Stimulated activated memory B cell treated with anti-CD40 and anti-IgM and Interleukin-4, amounts not matched to agents 10 μg/mL and 1 μg/mL and 100 μg/mL, for 72 hours (primary cell): ENCODE results near the gene TRPC4.

ENCODE experiments used
- ATAC-seq: fragments of 150-1000 bp; cut with Tn5 transposase; 2 replicates; pipeline ENCODE4 v1.10.0; 2021
- H3K27ac Mint-ChIP-seq: one replicate; pipeline ENCODE4 v1.8.0; 2022; ENCODE audit warnings: mild to moderate bottlenecking, mixed read lengths
- H3K27me3 Mint-ChIP-seq: one replicate; pipeline ENCODE4 v1.8.0; 2022; ENCODE audit warnings: mixed read lengths
- H3K36me3 Mint-ChIP-seq: one replicate; pipeline ENCODE4 v1.8.0; 2022; ENCODE audit warnings: mixed read lengths
- H3K4me1 Mint-ChIP-seq: one replicate; pipeline ENCODE4 v1.8.0; 2022; ENCODE audit warnings: mixed read lengths
- H3K4me3 Mint-ChIP-seq: one replicate; pipeline ENCODE4 v1.8.0; 2022; ENCODE audit warnings: mild to moderate bottlenecking, moderate library complexity, mixed read lengths
- H3K9me3 Mint-ChIP-seq: one replicate; pipeline ENCODE4 v1.8.0; 2022; ENCODE audit warnings: mixed read lengths

The TRPC4 gene

GRCh38 chr13:37869756-37870488 lies at the start of gene TRPC4:
TRPC4 (minus strand) TSS chr13:37869772; CDS start chr13:37783333, 86,439 bp downstream.
- no peak within 1 kb of the TSS for H3K27ac Mint-ChIP-seq
- no peaks in the 10 kb centered on the region for H3K36me3 Mint-ChIP-seq
- H3K9me3 Mint-ChIP-seq, result no peaks in the 10 kb centered on the region
- H3K4me3 Mint-ChIP-seq, result peak within 1 kb of the TSS; percentile 8
- ATAC-seq, result peak; percentile 20
- peaks cover 6% of the 10 kb centered on the region for H3K4me1 Mint-ChIP-seq
- peaks cover 32% of the 10 kb centered on the region for H3K27me3 Mint-ChIP-seq

- no peaks in the 10 kb centered on the region for H3K36me3 Mint-ChIP-seq
- no peak for ATAC-seq
- no peak overlapping the region for H3K27ac Mint-ChIP-seq
- H3K4me3 Mint-ChIP-seq, result no peak overlapping the region
- H3K27me3 Mint-ChIP-seq, result no peaks in the 10 kb centered on the region
- H3K4me1 Mint-ChIP-seq, result no peaks in the 10 kb centered on the region
- peaks cover 2% of the 10 kb centered on the region for H3K9me3 Mint-ChIP-seq
Observed at GRCh38 chr13:37918751-37919150, 49.2 kb upstream of the TRPC4 start.

- Mint-ChIP-seq H3K4me3 (no peak overlapping the region), H3K27me3 (no peaks in the 10 kb centered on the region), H3K27ac (no peak overlapping the region), H3K9me3 (peaks cover 2% of the 10 kb centered on the region), H3K36me3 (no peaks in the 10 kb centered on the region), H3K4me1 (no peaks in the 10 kb centered on the region)
- ATAC-seq, result no peak
Observed at GRCh38 chr13:37918116-37918714, 48.6 kb upstream of the TRPC4 start.

GRCh38 chr13:37914781-37915391 lies 45.3 kb upstream of the TRPC4 start:
- Mint-ChIP-seq H3K27me3 (no peaks in the 10 kb centered on the region), H3K4me1 (no peaks in the 10 kb centered on the region), H3K9me3 (peaks cover 4% of the 10 kb centered on the region), H3K27ac (no peak overlapping the region), H3K36me3 (no peaks in the 10 kb centered on the region), H3K4me3 (no peak overlapping the region)
- no peak for ATAC-seq

GRCh38 chr13:37910790-37911189 lies 41.2 kb upstream of the TRPC4 start:
- H3K9me3 Mint-ChIP-seq, result peaks cover 4% of the 10 kb centered on the region
- H3K36me3 Mint-ChIP-seq, result no peaks in the 10 kb centered on the region
- no peak overlapping the region for H3K4me3 Mint-ChIP-seq
- H3K4me1 Mint-ChIP-seq, result no peaks in the 10 kb centered on the region
- no peak for ATAC-seq
- H3K27me3 Mint-ChIP-seq, result no peaks in the 10 kb centered on the region
- no peak overlapping the region for H3K27ac Mint-ChIP-seq

GRCh38 chr13:37906880-37907279 lies 37.3 kb upstream of the TRPC4 start:
- H3K9me3 Mint-ChIP-seq, result no peaks in the 10 kb centered on the region
- H3K4me1 Mint-ChIP-seq, result no peaks in the 10 kb centered on the region
- H3K27ac Mint-ChIP-seq, result no peak overlapping the region
- H3K4me3 Mint-ChIP-seq, result no peak overlapping the region
- H3K36me3 Mint-ChIP-seq, result no peaks in the 10 kb centered on the region
- no peaks in the 10 kb centered on the region for H3K27me3 Mint-ChIP-seq
- no peak for ATAC-seq

GRCh38 chr13:37905736-37906135 lies 36.2 kb upstream of the TRPC4 start:
- ATAC-seq, result no peak
- Mint-ChIP-seq H3K27ac (no peak overlapping the region), H3K4me3 (no peak overlapping the region), H3K36me3 (no peaks in the 10 kb centered on the region), H3K4me1 (no peaks in the 10 kb centered on the region), H3K9me3 (no peaks in the 10 kb centered on the region), H3K27me3 (no peaks in the 10 kb centered on the region)

- no peak for ATAC-seq
- H3K27me3 Mint-ChIP-seq, result no peaks in the 10 kb centered on the region
- H3K4me1 Mint-ChIP-seq, result no peaks in the 10 kb centered on the region
- H3K27ac Mint-ChIP-seq, result no peak overlapping the region
- H3K4me3 Mint-ChIP-seq, result no peak overlapping the region
- H3K36me3 Mint-ChIP-seq, result no peaks in the 10 kb centered on the region
- H3K9me3 Mint-ChIP-seq, result no peaks in the 10 kb centered on the region
Observed at GRCh38 chr13:37899753-37900152, 30.2 kb upstream of the TRPC4 start.

- no peak overlapping the region for H3K27ac Mint-ChIP-seq
- no peak overlapping the region for H3K4me3 Mint-ChIP-seq
- no peak for ATAC-seq
- H3K36me3 Mint-ChIP-seq, result no peaks in the 10 kb centered on the region
- no peaks in the 10 kb centered on the region for H3K9me3 Mint-ChIP-seq
- H3K4me1 Mint-ChIP-seq, result no peaks in the 10 kb centered on the region
- H3K27me3 Mint-ChIP-seq, result no peaks in the 10 kb centered on the region
Observed at GRCh38 chr13:37893321-37893720, 23.7 kb upstream of the TRPC4 start.

- Mint-ChIP-seq H3K36me3 (no peaks in the 10 kb centered on the region), H3K27ac (no peak overlapping the region), H3K27me3 (no peaks in the 10 kb centered on the region), H3K4me3 (no peak overlapping the region), H3K4me1 (no peaks in the 10 kb centered on the region), H3K9me3 (no peaks in the 10 kb centered on the region)
- no peak for ATAC-seq
Observed at GRCh38 chr13:37889820-37890219, 20.2 kb upstream of the TRPC4 start.

- ATAC-seq, result no peak
- H3K9me3 Mint-ChIP-seq, result no peaks in the 10 kb centered on the region
- H3K4me1 Mint-ChIP-seq, result no peaks in the 10 kb centered on the region
- H3K4me3 Mint-ChIP-seq, result no peak overlapping the region
- no peak overlapping the region for H3K27ac Mint-ChIP-seq
- no peaks in the 10 kb centered on the region for H3K27me3 Mint-ChIP-seq
- H3K36me3 Mint-ChIP-seq, result no peaks in the 10 kb centered on the region
Observed at GRCh38 chr13:37889102-37889501, 19.5 kb upstream of the TRPC4 start.

- no peak overlapping the region for H3K27ac Mint-ChIP-seq
- no peak for ATAC-seq
- no peaks in the 10 kb centered on the region for H3K27me3 Mint-ChIP-seq
- no peaks in the 10 kb centered on the region for H3K4me1 Mint-ChIP-seq
- H3K36me3 Mint-ChIP-seq, result no peaks in the 10 kb centered on the region
- H3K4me3 Mint-ChIP-seq, result no peak overlapping the region
- no peaks in the 10 kb centered on the region for H3K9me3 Mint-ChIP-seq
Observed at GRCh38 chr13:37886879-37887278, 17.3 kb upstream of the TRPC4 start.

GRCh38 chr13:37884674-37885073 lies 15.1 kb upstream of the TRPC4 start:
- H3K36me3 Mint-ChIP-seq, result no peaks in the 10 kb centered on the region
- no peaks in the 10 kb centered on the region for H3K9me3 Mint-ChIP-seq
- H3K4me3 Mint-ChIP-seq, result no peak overlapping the region
- H3K27me3 Mint-ChIP-seq, result no peaks in the 10 kb centered on the region
- no peak overlapping the region for H3K27ac Mint-ChIP-seq
- no peaks in the 10 kb centered on the region for H3K4me1 Mint-ChIP-seq
- no peak for ATAC-seq

GRCh38 chr13:37884026-37884425 lies 14.5 kb upstream of the TRPC4 start:
- Mint-ChIP-seq H3K9me3 (no peaks in the 10 kb centered on the region), H3K27ac (no peak overlapping the region), H3K36me3 (no peaks in the 10 kb centered on the region), H3K4me3 (no peak overlapping the region), H3K27me3 (no peaks in the 10 kb centered on the region), H3K4me1 (no peaks in the 10 kb centered on the region)
- ATAC-seq, result no peak

GRCh38 chr13:37878921-37879320 lies 9.3 kb upstream of the TRPC4 start:
- no peak for ATAC-seq
- no peak overlapping the region for H3K27ac Mint-ChIP-seq
- H3K36me3 Mint-ChIP-seq, result no peaks in the 10 kb centered on the region
- no peaks in the 10 kb centered on the region for H3K4me1 Mint-ChIP-seq
- H3K9me3 Mint-ChIP-seq, result no peaks in the 10 kb centered on the region
- H3K27me3 Mint-ChIP-seq, result no peaks in the 10 kb centered on the region
- no peak overlapping the region for H3K4me3 Mint-ChIP-seq

- Mint-ChIP-seq H3K9me3 (no peaks in the 10 kb centered on the region), H3K27me3 (no peaks in the 10 kb centered on the region), H3K4me3 (no peak overlapping the region), H3K27ac (no peak overlapping the region), H3K4me1 (no peaks in the 10 kb centered on the region), H3K36me3 (no peaks in the 10 kb centered on the region)
- ATAC-seq, result no peak
Observed at GRCh38 chr13:37878496-37878895, 8.9 kb upstream of the TRPC4 start.
